GM21717 (cell line): ENCODE results near the gene AKNA.
"Not testable (repeated sequence)": the region's sequence is repeated elsewhere in the genome, so short reads cannot be mapped to it uniquely, and the experiment has no call there.

Experiments used
- ATAC-seq: cut with Tn5 transposase; IDR thresholded peaks from one replicate; pipeline ENCODE4 v1.9.1; 2021; ENCODE audit warnings: mild to moderate bottlenecking, moderate library complexity; ENCODE audit not compliant: unreplicated experiment

AKNA gene

GRCh38 chr9:114342755-114343440, 44.9 kb downstream of the AKNA start:
- ATAC-seq: no peak

GRCh38 chr9:114341991-114342390, 45.8 kb downstream of the AKNA start:
- ATAC-seq: no peak

GRCh38 chr9:114341152-114341830, 46.5 kb downstream of the AKNA start:
- ATAC-seq: no peak

GRCh38 chr9:114339130-114339908, 48.5 kb downstream of the AKNA start:
- no peak for ATAC-seq

DNA sequence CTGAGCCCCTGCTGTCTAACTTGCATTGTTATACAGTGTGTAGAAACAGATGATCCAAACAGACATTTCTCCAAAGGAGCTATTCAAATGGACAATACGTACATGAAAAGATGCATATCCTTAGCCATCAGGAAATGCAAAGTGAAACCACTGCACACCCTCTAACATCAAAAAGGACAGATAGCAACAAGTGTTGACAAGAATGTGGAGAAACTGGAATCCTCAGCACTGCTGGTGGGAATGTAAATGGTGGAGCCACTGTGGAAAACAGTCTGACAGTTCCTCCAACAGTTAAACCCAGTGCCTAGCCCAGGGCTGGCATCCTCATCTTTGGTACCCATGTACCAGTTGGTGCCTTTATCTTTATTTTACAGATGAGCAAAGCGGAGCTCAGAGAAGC, 49.6 kb downstream of the AKNA start:
- no peak for ATAC-seq

DNA sequence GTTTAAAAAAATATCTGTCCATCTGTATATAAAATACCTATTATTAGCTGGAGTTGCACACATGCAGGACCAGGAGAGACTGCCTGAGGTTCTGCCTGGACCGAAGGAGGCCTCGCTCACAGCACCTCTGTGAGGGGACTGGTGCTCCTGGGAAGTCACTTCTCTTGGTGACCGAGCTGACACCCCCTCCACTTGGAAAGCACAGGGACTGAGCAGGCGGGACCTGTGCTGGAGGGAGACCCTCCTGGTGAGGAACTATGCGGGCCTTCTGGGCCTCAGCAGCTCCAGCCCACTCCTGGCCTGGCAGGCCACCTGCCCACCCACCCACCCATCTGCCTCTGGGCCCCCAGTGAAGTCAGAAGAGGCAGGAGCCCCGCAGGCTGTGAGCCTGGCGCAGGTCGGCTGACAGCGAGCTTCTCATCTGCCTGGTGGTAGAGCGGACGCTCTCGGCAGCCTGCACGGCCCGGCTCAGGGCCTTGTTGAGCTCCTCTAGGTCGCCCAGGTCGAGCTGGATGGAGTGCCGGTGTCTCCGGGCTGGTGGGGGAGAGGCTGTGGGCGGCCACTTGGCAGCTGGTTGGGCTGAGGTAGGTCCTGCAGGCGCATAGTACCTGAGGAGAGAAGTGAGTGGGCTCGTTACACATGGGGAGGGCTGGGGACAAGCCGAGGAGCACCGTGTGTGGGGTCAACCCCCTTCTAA, 50.9 kb downstream of the AKNA start:
- no peak for ATAC-seq

DNA sequence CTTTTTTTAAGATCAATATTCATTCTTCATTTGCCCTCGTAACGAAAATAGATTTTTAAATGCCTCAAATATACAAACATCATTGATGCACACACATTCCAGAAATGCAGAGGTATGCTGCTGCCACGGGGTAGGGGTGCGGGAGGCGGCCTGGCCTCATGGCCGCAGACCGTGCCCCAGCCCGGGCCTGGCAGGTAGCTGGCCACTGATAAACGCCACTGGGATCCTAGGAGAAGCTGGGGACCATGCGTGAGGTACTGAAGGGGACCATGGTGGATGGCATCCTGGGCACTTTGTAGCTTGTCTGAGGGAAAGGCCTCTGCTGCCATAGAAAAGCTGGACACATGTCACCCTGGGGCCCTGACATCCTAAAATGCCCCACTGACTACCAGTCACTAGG, 51.6 kb downstream of the AKNA start:
- ATAC-seq: no peak

DNA sequence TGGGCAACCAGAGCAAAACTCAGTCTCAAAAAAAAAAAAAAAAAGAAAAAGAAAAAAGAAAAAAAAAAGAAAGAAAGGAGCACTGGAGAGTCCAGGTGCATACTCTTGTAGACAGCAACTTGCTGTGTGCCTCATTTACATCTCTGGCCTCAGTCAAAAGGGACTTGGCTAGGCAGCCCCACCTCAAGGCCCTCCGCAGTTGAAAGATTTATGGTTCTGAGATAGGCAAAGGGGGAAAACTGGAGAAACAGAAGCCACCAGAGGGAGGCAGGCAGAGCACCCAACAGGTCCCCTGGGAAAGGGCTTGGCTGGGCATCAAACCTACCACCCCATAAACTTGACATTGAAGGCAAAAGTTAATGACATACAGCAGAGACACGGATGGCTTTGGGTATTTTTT, 52.0 kb downstream of the AKNA start:
- ATAC-seq: no peak

GRCh38 chr9:114334490-114334889, 53.3 kb downstream of the AKNA start:
- ATAC-seq: no peak

- not testable (repeated sequence) for ATAC-seq
These were observed 54.1 kb downstream of the AKNA start for GRCh38 chr9:114333718-114334117.

GRCh38 chr9:114332474-114333040, 55.2 kb downstream of the AKNA start:
- not testable (repeated sequence) for ATAC-seq

- ATAC-seq: not testable (repeated sequence)
These were observed 56.3 kb downstream of the AKNA start for GRCh38 chr9:114331229-114332195.

DNA sequence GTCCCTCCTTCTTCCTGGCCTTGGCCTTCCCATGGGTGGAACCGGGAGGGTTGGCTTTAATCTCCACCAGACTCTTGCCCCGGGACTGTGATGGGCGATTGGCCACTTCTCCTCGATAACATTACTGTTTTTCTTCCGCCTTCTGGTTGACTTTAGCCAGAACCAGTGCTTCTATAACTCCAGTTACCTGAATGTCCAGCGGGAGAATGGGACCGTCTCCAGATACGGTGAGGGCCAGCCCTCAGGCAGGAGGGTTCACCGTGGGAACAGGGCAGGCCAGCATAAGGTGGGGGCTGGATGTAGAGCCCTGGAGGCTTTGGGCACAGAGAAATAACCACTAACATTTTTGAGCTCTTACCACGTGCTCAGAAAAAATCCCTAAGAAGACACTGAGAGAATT, 57.1 kb downstream of the AKNA start:
- ATAC-seq: no peak

DNA sequence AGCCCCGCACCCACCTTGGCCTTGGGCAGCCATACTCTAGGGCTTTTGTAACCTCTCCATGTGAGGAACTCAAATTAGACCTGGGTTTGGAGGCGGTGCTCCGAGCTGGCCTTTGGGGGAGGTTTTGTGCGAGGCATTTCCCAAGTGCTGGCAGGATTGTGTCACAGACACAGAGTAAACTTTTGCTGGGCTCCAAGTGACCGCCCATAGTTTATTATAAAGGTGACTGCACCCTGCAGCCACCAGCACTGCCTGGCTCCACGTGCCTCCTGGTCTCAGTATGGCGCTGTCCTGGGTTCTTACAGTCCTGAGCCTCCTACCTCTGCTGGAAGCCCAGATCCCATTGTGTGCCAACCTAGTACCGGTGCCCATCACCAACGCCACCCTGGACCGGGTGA, 58.2 kb downstream of the AKNA start, which contains the start of gene ORM2:
TSS of gene ORM2 (plus strand) at position 245 of the 398 bp plus-strand sequence. CDS start at position 281, 36 bp downstream.
- ATAC-seq: not testable (repeated sequence)

- not testable (repeated sequence) for ATAC-seq
These were observed 58.7 kb downstream of the AKNA start for GRCh38 chr9:114328937-114329624.

- ATAC-seq: not testable (repeated sequence)
These were observed 59.4 kb downstream of the AKNA start for GRCh38 chr9:114328357-114328820.

GRCh38 chr9:114327749-114328148, 60.0 kb downstream of the AKNA start:
- no peak for ATAC-seq

GRCh38 chr9:114325684-114326254, 62.0 kb downstream of the AKNA start:
- not testable (repeated sequence) for ATAC-seq
